Stimulated activated effector memory CD8-positive, alpha-beta T cell treated with anti-CD3 and anti-CD28 coated beads, Interleukin-12 subunit alpha, Interleukin-12 subunit beta, amount 100 ng/mL, for 72 hours (primary cell): Measurements from ENCODE around the gene CPHXL2.

Experiments used
- ATAC-seq: fragments of 150-1000 bp; cut with Tn5 transposase; 2 replicates; pipeline ENCODE4 v1.10.0; 2021
- DNase-seq, 2 donors: peaks; one replicate each; pipeline ENCODE4 v3.0.0; 2021 to 2022; ENCODE audit warnings: low spot score in 2 of 2
- H3K27ac Mint-ChIP-seq: one replicate; pipeline ENCODE4 v1.8.0; 2022; ENCODE audit warnings: mild to moderate bottlenecking, mixed read lengths
- H3K36me3 Mint-ChIP-seq: one replicate; pipeline ENCODE4 v1.8.0; 2022; ENCODE audit warnings: mild to moderate bottlenecking, mixed read lengths
- H3K4me1 Mint-ChIP-seq: one replicate; pipeline ENCODE4 v1.8.0; 2022; ENCODE audit warnings: mixed read lengths
- H3K4me3 Mint-ChIP-seq: one replicate; pipeline ENCODE4 v1.8.0; 2022; ENCODE audit warnings: mild to moderate bottlenecking, mixed read lengths
- H3K9me3 Mint-ChIP-seq: one replicate; pipeline ENCODE4 v1.8.0; 2022; ENCODE audit warnings: mixed read lengths

Gene CPHXL2

GRCh38 chr16:75676909-75677308, at the start of gene CPHXL2:
TSS of gene CPHXL2 (minus strand) at chr16:75677009. CDS start at chr16:75676999, 10 bp downstream.
- Mint-ChIP-seq H3K27ac (no peak within 1 kb of the TSS), H3K4me3 (no peak within 1 kb of the TSS)

GRCh38 chr16:75726390-75726789, 49.6 kb upstream of the CPHXL2 start, which contains the start of gene CPHXL:
TSS of gene CPHXL (minus strand) at chr16:75726490. CDS start at chr16:75726442, 48 bp downstream.
- Mint-ChIP-seq H3K9me3 (peaks cover 5% of the 10 kb centered on the region), H3K27ac (no peak within 1 kb of the TSS)
- DNase-seq, result no peak

More at GRCh38 chr16:75676909-75677308, at the start of gene CPHXL2:
- DNase-seq (no peak), ATAC-seq (no peak)
- no peaks in the 10 kb centered on the region for H3K9me3 Mint-ChIP-seq
- no peaks in the 10 kb centered on the region for H3K4me1 Mint-ChIP-seq
- no peaks in the 10 kb centered on the region for H3K36me3 Mint-ChIP-seq

GRCh38 chr16:75718452-75718851, 41.6 kb upstream of the CPHXL2 start:
- H3K4me3 Mint-ChIP-seq, result no peak overlapping the region
- no peaks in the 10 kb centered on the region for H3K36me3 Mint-ChIP-seq
- ATAC-seq, result no peak
- peaks cover 5% of the 10 kb centered on the region for H3K9me3 Mint-ChIP-seq
- DNase-seq, result no peak
- H3K4me1 Mint-ChIP-seq, result no peaks in the 10 kb centered on the region
- no peak overlapping the region for H3K27ac Mint-ChIP-seq

More at GRCh38 chr16:75726390-75726789, 49.6 kb upstream of the CPHXL2 start, which contains the start of gene CPHXL:
- Mint-ChIP-seq H3K4me3 (no peak within 1 kb of the TSS), H3K4me1 (no peaks in the 10 kb centered on the region), H3K36me3 (no peaks in the 10 kb centered on the region)
- no peak for ATAC-seq

- DNase-seq (no peak), ATAC-seq (no peak)
- no peak overlapping the region for H3K27ac Mint-ChIP-seq
- no peak overlapping the region for H3K4me3 Mint-ChIP-seq
- H3K36me3 Mint-ChIP-seq, result no peaks in the 10 kb centered on the region
- no peaks in the 10 kb centered on the region for H3K4me1 Mint-ChIP-seq
- peaks cover 4% of the 10 kb centered on the region for H3K9me3 Mint-ChIP-seq
Measured at GRCh38 chr16:75714661-75715060, 37.9 kb upstream of the CPHXL2 start.

- Mint-ChIP-seq H3K36me3 (no peaks in the 10 kb centered on the region), H3K27ac (no peak overlapping the region), H3K4me3 (no peak overlapping the region), H3K9me3 (peaks cover 4% of the 10 kb centered on the region), H3K4me1 (no peaks in the 10 kb centered on the region)
- no peak for DNase-seq
- no peak for ATAC-seq
Measured at GRCh38 chr16:75710344-75710743, 33.5 kb upstream of the CPHXL2 start.

- Mint-ChIP-seq H3K4me1 (no peaks in the 10 kb centered on the region), H3K36me3 (no peaks in the 10 kb centered on the region), H3K9me3 (no peaks in the 10 kb centered on the region), H3K27ac (no peak overlapping the region), H3K4me3 (no peak overlapping the region)
- no peak for DNase-seq
- no peak for ATAC-seq
Measured at GRCh38 chr16:75703306-75703705, 26.5 kb upstream of the CPHXL2 start.

- no peak overlapping the region for H3K27ac Mint-ChIP-seq
Measured at GRCh38 chr16:75702242-75702641, 25.4 kb upstream of the CPHXL2 start.

GRCh38 chr16:75701361-75701760, 24.6 kb upstream of the CPHXL2 start, which contains the start of gene DUXB:
TSS of gene DUXB (minus strand) at chr16:75701461. CDS start at chr16:75701418, 43 bp downstream.
- ATAC-seq, result no peak

More at GRCh38 chr16:75702242-75702641, 25.4 kb upstream of the CPHXL2 start:
- ATAC-seq, result no peak
- no peaks in the 10 kb centered on the region for H3K9me3 Mint-ChIP-seq
- no peaks in the 10 kb centered on the region for H3K4me1 Mint-ChIP-seq
- no peaks in the 10 kb centered on the region for H3K36me3 Mint-ChIP-seq
- no peak overlapping the region for H3K4me3 Mint-ChIP-seq
- DNase-seq, result no peak

GRCh38 chr16:75697571-75697970, 20.8 kb upstream of the CPHXL2 start:
- H3K36me3 Mint-ChIP-seq, result no peaks in the 10 kb centered on the region
- no peaks in the 10 kb centered on the region for H3K9me3 Mint-ChIP-seq
- DNase-seq, result no peak
- ATAC-seq, result no peak
- no peak overlapping the region for H3K4me3 Mint-ChIP-seq
- no peaks in the 10 kb centered on the region for H3K4me1 Mint-ChIP-seq
- no peak overlapping the region for H3K27ac Mint-ChIP-seq

More at GRCh38 chr16:75701361-75701760, 24.6 kb upstream of the CPHXL2 start, which contains the start of gene DUXB:
- no peaks in the 10 kb centered on the region for H3K9me3 Mint-ChIP-seq
- no peak within 1 kb of the TSS for H3K4me3 Mint-ChIP-seq
- DNase-seq, result no peak
- H3K36me3 Mint-ChIP-seq, result no peaks in the 10 kb centered on the region
- no peaks in the 10 kb centered on the region for H3K4me1 Mint-ChIP-seq
- no peak within 1 kb of the TSS for H3K27ac Mint-ChIP-seq

- no peak for DNase-seq
- Mint-ChIP-seq H3K9me3 (no peaks in the 10 kb centered on the region), H3K27ac (no peak overlapping the region), H3K4me3 (no peak overlapping the region), H3K36me3 (no peaks in the 10 kb centered on the region), H3K4me1 (no peaks in the 10 kb centered on the region)
- ATAC-seq, result no peak
Measured at GRCh38 chr16:75695708-75696107, 18.9 kb upstream of the CPHXL2 start.

GRCh38 chr16:75687361-75687760, 10.6 kb upstream of the CPHXL2 start:
- Mint-ChIP-seq H3K4me3 (no peak overlapping the region), H3K27ac (no peak overlapping the region), H3K9me3 (no peaks in the 10 kb centered on the region), H3K36me3 (no peaks in the 10 kb centered on the region), H3K4me1 (no peaks in the 10 kb centered on the region)
- ATAC-seq (no peak), DNase-seq (no peak)

GRCh38 chr16:75682308-75682707, 5.5 kb upstream of the CPHXL2 start:
- Mint-ChIP-seq H3K4me3 (no peak overlapping the region), H3K9me3 (no peaks in the 10 kb centered on the region), H3K36me3 (no peaks in the 10 kb centered on the region), H3K4me1 (no peaks in the 10 kb centered on the region), H3K27ac (no peak overlapping the region)
- ATAC-seq (no peak), DNase-seq (no peak)

GRCh38 chr16:75679366-75679765, 2.6 kb upstream of the CPHXL2 start:
- no peaks in the 10 kb centered on the region for H3K4me1 Mint-ChIP-seq
- H3K4me3 Mint-ChIP-seq, result no peak overlapping the region
- no peak for ATAC-seq

GRCh38 chr16:75667503-75667902, 9.3 kb downstream of the CPHXL2 start:
- no peaks in the 10 kb centered on the region for H3K4me1 Mint-ChIP-seq
- H3K27ac Mint-ChIP-seq, result no peak overlapping the region
- H3K36me3 Mint-ChIP-seq, result no peaks in the 10 kb centered on the region
- ATAC-seq, result no peak
- no peaks in the 10 kb centered on the region for H3K9me3 Mint-ChIP-seq
- no peak overlapping the region for H3K4me3 Mint-ChIP-seq
- no peak for DNase-seq

More at GRCh38 chr16:75679366-75679765, 2.6 kb upstream of the CPHXL2 start:
- H3K27ac Mint-ChIP-seq, result no peak overlapping the region
- no peak for DNase-seq
- no peaks in the 10 kb centered on the region for H3K9me3 Mint-ChIP-seq
- no peaks in the 10 kb centered on the region for H3K36me3 Mint-ChIP-seq

- Mint-ChIP-seq H3K9me3 (no peaks in the 10 kb centered on the region), H3K4me1 (peaks cover 10% of the 10 kb centered on the region), H3K4me3 (no peak overlapping the region), H3K36me3 (peaks cover 50% of the 10 kb centered on the region), H3K27ac (peak overlapping the region; percentile 71)
- ATAC-seq (no peak), DNase-seq (no peak)
Measured at GRCh38 chr16:75660726-75661302, 16.0 kb downstream of the CPHXL2 start.

- Mint-ChIP-seq H3K4me3 (no peak overlapping the region), H3K36me3 (peaks cover 55% of the 10 kb centered on the region), H3K27ac (no peak overlapping the region), H3K9me3 (no peaks in the 10 kb centered on the region), H3K4me1 (peaks cover 13% of the 10 kb centered on the region)
- ATAC-seq (no peak), DNase-seq (no peak)
Measured at GRCh38 chr16:75660321-75660720, 16.5 kb downstream of the CPHXL2 start.
